HG02798 (cell line): Measurements from ENCODE around the gene NAV1.
"Not testable (repeated sequence)": the region's sequence is repeated elsewhere in the genome, so short reads cannot be mapped to it uniquely, and the experiment has no call there.

ENCODE experiments used
- ATAC-seq: cut with Tn5 transposase; IDR thresholded peaks from one replicate; pipeline ENCODE4 v1.9.1; 2021; ENCODE audit warnings: mild to moderate bottlenecking; ENCODE audit not compliant: unreplicated experiment, poor library complexity

Gene NAV1

DNA sequence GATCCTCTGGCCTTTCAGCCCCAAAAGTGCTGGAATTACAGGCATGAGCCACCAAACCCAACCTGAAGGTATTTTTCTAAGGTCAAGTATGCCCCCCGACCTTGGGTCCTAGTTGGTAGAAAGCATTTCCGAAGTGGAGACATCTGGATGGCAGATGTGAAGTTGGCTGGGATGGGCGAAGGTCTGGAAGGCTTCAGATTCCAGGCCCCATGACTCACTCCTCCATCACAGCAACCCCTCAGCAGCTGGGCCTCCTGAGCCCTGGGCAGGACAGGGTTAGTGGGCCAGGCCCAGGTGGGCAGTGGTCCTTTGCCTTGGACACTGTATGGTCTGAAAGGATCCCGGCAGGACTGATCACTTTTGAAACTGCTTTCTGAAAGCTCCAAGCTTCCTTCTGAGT is 23.3 kb downstream of the NAV1 start:
- no peak for ATAC-seq

DNA sequence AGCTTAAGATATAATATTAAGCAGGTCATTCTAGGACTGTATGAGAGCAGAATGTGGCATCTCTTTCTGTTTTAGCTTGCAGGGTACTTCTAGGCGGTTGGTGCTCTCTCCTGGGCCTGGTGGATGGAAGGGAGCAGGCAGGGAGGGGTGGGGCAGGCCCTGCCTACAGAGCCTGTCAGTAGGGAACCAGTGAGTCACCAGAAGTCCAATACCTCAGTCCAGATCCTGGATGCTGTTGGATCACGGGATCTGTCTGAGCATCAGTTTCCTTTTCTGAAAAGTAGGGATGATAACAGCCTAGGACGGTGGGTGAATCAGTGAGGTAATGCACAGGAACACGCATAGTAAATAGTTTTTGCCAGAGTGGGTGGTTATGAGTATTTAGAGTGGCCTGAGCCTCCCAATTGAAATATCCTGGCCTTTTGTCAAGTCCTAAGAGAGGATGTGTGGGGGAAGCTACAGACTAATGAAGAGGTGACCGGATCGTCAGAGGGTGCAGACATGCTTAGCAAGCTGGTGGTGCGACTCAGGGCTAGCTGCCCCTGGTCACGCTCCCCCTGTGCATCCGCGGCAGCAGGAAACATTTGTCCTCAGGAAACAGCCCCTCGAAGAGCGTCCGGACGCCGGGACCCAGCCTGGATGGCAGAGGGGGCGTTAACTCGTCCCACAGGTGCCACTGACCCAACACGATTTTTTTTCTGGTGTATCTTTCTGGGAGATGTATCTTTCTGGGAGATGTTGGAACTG is 23.9 kb downstream of the NAV1 start:
- ATAC-seq = no peak

DNA sequence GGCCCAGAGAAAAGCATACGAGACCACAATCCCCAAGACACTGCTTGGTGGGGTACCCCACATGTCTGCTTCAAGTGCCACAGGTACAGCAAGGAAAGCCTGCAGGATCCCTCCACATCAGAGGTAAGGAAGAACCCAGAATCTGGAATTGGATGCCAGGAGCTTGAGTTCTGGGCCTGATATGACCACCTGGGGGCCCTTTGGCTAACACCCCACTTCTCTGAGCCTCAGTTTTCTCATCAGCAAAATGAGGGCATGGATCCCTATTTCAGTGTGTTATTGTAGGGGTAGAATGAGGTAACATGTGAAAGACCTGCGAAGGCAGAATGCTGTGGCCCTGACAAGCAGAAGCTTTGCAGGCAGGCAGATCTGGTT is 24.5 kb downstream of the NAV1 start:
- ATAC-seq = no peak

DNA sequence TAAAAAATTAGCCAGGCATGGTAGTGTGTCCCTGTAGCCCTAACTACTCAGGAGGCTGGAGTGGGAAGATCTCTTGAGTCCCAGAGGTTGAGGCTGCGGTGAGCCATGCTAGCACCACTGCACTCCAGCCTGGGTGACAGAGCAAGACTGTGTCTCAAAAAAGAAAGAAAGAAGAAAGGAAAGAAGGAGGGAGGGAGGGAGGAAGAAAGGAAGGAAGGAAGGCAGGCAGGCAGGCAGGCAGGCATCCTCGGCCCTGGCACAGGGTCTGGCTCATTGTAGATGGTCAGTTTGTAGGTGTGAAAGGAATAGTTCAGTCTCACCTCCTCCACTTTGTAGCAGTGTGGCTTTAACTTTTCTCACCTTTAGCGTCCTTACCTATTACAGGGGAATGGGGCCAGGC is 25.0 kb downstream of the NAV1 start:
- ATAC-seq = no peak

DNA sequence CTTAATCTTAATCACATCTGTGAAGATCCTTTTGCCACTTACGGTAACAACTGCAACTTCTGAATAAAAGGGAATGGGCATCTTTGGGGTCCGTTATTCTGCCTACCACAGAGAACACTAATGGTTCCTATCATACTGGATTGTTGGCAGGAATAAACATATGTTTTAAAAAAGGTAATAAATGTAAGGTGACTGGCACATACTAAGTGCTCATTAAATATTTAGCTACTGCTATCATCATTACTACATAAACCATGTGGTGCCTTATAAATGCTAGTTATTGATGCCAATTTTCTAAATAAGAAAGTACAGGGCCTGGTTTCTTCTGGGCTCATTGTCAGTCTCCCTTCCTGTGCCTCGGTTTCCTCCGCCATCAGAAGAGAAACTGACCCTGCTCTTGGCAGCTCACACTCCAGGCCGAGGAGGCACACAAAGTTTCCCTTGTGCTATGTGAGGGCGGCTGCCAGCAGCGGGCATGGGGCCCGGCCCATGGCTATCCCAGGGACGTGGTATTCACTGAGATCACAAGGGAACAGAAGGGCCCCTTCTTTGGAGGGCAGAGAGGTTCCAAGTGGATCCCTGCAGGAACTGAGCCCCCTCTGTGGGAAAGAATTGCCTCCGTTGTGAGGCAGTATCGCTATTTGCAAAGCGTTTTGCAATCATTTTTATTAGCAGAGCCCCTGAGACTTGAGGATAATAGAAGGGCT is 26.2 kb downstream of the NAV1 start:
- no peak for ATAC-seq

DNA sequence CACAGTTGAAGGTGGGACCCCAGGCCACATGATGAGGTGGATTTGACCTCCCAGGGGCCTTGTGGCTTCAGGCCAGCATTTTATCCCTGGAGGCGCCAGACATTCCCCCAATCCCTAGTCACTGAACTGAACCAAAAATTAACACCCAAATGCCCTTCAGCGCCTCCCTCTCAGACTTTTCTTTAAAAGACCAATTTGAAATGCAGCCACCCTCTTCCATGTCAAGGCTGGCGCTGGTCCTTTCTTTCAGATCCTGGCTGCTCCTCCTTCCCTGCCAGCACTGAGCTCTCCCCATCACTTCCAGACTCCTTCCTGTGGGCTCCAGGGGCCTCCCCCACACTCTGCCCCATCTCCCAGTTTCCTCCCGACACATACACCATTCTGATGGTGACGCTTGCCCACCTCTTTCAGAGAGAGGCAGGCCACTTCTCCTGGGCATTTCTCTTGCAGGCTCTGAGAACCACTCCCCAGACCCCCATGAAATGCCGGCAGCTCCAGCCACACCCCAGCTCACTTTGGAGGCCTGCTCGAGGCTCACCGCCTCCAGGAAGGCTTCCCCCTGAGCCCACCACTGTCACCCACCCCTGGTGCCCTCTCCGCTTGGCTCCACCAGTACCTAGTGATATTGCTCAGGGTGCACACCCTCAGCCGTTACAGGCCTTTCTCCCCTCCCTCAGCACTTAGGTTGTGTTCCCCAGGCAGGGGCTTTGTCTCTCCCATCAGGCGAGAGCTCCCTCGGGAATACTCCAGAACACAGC is 27.0 kb downstream of the NAV1 start:
- ATAC-seq = no peak

DNA sequence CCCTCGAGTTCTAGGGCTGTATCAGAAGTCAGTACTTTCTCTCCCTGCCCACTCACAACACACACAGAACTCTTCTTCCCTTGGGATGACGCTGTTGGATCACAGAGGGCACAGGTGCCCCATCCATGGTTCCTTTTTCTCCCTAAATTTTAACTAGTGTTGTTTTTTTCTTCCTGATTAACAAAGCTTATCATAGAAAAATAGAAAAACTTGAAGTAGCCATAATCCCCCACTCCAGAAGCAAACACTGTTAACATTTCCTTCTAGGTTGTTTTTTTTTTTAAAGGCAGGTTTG is 27.5 kb downstream of the NAV1 start:
- no peak for ATAC-seq

DNA sequence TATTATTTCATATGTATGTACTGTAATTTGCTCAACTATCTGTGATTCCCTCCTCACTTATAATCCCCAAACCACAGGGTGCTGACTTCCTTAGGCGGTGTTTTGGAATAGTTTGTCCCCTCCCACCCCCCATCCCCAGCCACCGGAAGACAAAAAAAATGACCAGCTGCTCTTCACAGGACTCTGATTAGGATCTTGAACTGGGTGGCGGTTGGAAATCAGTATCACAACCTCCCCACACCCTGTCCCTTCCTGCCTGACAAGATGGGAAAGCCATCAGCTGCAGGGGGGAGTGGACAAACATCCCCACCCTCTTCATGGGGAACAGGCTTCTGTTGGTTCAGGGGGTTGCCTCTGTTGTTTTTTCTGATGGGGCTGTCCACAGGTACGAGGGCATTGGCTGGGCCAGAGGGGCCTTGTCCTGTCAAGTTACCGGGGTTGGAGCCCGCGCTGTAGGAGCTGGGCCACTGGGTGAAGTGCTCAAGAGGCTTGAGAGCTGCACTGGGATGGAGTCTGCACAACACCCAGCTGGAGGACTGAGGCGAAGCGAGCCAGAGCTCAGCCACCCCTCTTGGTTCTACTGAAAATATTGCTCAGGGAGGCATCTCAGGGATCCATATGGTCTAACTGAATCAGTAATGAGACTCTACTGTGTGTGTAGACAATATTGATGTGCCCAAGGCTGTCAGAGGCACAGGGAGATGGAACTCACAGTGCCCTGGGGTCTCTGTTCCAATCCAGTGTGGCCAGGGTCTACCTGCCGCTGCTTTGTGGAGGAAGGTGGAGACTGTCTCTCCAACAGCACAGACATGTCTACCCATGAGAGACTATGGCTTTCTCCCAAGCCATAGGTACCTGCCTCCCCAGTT is 28.2 kb downstream of the NAV1 start:
- ATAC-seq = no peak

DNA sequence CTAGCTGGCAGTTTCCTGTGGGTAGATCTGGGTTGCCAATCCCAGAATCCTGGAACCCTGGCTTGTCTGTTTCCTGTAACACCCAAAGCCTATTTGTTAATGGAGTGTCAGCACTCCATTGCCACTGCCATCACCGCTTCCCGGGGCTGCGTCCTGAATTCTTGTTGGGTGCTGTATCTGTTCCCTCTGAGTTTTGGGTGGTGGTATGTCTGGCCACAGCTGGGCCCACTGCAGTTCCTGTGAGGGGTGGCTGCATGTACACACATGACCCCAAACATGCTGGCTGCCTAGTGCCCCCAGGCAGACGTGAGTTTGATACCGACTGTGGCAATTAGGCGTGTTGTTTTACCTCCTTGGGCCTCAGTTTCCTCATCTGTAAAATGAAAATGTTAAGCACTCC is 29.3 kb downstream of the NAV1 start:
- ATAC-seq = no peak

DNA sequence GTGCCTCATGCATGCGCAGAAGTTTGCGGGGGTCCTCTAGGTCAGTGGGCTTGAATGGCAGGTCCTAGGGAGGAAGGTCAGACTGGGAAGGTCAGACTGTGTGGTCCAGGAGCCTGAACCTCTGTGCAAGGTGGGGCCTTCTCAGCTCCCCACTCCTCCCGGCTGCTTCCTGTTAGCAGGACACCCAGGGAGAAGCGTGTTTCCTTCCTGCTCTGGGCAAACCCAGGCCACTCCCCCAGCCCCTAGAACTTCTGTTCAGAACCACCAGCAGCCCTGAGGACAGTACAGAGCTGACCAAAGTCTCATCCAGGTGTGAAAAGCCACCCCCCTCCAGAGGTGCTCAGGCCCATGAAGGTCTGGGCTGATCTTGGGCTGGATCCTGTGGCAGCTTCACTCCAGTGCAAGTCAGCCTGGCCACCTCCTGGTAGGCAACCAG is 29.9 kb downstream of the NAV1 start:
- no peak for ATAC-seq

DNA sequence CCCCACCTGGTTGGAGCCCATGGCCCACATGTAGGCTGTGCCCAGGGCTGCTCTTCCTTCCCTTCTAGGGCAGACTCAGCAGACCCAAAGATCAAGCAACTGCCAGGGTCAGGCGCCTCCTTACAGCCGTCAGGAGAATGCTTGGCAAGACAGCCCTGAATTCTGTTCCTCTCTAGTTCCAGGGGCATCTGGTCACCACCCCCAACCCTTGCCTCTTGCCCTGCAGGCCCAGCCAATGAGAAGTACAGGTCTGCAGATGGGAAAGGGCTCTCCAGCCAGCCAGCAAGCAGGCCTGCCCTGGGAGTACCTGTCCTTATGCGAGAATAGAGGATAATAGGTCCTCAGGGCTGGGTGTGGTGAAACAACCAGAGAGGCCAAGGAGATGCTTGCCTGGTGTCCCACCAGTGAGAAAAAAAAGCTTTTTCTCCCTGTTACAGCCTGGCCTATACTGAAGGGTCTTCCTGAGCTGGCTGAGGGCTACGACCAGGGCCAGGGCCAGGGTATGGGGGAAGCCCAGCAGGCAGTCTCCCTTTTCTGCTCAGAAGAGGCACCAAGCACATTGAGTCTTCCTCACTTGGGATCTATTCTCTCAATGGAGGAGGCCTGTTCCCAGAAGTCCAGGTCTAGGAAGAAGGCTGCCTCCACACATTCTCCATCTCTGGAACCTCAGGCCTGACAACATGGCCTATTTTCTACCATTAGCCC is 31.4 kb downstream of the NAV1 start:
- no peak for ATAC-seq

DNA sequence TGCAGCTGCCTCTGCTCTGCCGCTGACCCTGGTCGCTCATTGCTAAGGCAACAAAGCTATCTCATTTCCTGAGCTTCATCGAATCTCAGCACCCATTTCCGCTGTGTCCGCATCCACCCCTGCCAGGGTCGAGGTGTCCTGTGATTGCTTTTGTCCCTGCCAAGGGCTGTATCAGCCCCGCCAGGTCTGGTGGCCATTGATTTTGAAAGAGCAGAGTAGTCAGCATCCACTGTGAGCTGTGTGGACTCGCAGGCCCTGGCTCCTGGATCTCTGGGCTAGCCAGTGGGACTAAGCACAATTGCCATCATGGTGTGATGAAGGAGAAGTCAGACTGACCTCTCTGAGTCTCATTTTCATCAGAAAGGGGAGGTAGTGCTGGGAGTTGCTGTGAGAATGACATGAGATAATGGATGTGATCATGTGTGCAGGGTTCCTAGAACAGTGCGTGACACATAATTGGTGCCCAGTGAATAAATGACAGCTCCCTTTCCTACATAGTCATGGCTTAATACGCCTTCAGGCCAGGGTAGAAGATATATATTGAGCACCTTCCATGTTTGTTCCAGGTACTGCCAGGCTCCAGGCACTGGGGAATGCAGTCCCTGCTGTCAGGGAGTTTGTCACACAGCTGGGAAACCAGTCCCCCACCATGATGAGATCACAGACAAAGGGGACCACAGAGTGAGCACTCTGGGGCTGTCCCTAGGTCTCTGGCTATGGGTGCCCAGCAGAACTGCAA is 32.1 kb downstream of the NAV1 start:
- no peak for ATAC-seq

DNA sequence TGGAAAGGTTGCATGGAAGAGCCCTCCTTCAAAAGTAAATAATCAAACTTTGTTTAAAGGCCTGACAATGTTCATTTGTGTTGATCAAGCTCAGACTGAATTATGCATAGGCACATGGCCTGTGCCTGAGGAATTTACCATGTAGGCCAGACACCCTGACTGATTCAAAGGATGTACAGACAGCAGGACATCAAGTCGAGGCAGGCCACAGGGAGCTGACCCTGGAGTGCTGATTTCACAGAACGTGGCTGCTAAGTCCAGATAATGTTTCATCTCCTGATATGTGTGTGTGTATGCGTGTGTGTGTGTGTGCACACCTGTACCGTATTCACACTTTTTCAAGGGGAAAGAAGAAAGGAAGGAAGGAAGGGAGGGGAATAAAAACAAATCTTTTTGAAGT is 34.1 kb downstream of the NAV1 start:
- ATAC-seq = no peak

DNA sequence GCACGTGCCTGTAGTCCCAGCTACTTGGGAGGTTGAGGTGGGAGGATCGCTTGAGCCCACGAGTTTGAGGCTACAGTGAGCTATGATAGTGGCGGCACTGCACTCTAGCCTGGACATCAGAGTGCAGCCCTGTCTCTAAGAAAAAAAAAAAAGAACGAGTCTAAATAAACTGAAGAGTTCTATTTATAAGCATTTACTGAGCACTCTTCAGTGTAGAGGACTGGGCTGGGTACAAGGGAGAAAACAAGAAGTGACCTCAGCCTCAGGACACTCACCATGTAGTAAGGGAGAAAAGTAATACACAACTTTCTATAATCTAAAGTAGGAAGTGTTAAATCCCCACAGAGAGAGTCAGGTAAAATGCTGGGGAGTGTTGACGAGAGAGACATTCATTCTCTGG is 35.0 kb downstream of the NAV1 start:
- ATAC-seq = no peak

DNA sequence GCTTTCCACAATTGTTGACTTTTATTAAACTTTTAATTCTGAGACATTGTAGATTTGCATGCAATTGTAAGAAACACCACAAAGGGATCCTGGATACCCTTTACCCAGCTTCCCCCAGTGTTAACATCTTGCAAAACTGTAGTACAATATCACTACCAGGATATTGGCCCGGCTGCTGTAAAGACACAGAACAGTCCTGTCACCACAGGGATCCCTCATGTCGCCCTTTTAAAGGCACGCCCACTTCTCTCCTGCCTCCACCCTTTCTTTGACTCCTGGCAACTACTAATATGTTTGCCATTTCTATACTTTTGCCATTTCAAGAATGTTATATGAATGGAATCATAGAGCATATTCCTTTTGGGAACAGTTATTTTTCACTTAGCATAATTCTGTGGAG is 37.0 kb downstream of the NAV1 start:
- no peak for ATAC-seq

DNA sequence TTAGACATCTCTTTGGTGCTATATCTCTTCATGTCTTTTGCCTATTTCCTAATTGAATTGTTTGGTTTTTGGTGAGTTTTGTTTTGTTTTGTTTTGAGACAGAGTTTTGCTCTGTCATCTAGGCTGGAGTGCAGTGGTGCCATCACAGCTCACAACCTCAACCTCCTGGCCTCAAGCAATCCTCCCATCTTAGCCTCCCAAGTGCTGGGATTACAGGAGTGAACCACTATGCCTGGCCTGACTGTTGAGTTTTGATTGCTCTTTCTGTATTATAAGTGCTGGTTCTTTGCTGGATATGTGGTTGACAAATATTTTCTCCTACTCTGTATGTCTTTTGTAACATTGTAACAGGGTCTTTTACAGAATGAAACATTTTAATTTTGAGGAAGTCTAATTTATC is 38.0 kb downstream of the NAV1 start:
- ATAC-seq = no peak

DNA sequence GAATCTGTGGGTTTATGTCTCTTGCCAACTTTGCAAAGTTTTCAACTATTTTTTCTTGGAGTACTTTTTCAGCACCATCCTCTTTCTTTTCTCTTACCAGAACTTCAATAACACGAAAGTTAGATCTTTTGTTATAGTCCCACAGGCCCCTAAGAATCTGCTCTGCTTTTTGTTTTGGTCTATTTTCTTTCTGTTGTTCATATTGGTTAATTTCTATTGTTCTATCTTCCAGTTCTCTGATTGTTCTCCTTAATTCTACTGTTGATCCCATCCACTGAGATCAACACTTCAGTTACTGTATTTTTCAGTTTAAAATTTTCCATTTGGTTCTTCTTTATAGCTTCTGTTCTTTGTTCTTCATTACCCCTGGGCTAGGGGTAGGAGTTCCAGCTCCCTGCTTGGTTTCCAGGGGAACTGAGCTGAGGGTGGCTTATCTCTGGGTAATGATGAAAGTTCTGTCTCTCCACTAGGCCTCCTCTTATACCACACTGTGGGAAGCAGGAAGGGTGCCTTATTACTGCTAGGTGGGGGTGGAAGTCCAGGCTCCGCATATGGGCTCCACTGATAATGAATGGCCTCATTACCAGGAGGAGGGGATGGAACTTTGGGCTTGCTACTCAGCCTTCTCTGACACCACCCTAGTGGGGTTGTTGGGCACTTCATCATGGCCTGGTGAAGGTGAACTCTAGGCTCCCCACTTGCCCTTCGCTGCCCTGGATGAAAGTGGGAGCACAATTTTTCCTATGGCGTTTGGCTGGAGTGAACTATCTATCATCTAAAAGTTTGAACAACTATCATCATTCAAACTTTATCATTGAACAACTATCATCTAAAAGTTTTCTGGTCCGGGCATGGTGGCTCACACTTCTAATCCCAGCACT is 39.3 kb downstream of the NAV1 start:
- ATAC-seq = no peak

DNA sequence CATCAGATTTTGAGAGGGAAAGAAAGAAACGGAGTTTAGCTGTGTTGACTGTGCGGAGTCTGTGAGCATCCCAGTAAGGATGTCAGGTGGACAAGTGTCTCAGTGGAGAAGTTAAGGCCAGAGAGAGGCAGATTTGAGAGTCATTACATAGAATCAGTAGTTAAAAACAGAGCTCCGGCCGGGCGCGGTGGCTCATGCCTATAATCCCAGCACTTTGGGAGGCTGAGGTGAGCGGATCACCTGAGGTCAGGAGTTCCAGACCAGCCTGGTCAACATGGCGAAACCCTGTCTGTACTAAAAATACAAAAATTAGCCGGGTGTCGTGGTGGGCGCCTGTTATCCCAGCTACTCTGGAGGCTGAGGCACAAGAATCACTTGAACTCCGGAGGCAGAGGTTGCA is 42.4 kb downstream of the NAV1 start:
- ATAC-seq = not testable (repeated sequence)
